IMR-90 (cell line): Measurements from ENCODE around the gene ELOB. TPM values are rescaled to one million over a fixed set of nuclear protein-coding genes. Genes with fewer than 3 reads are reported as not detected.

ENCODE experiments used
- ATAC-seq: fragments of 200-7000 bp; cut with Tn5 transposase; 2 replicates; pipeline ENCODE4 v1.9.1; 2020; ENCODE audit warnings: low read depth, mild to moderate bottlenecking, moderate library complexity
- BruUV-seq: library from RNA; stranded (reverse); fragments of 400-500 nt; replicated peaks from 2 replicates; lab custom pipeline; 2021; lab: Mats Ljungman, UMichigan
- CTCF ChIA-PET: fragments of 300-600 bp; formaldehyde crosslinking; extraction: SDS; loops from one replicate; lab custom pipeline; 2021; ENCODE audit warnings: antibody characterized with exemption; lab: Yijun Ruan, JAX
- POLR2A ChIA-PET: fragments of 300-600 bp; sonication (Branson Sonifier 250); formaldehyde crosslinking; loops from one replicate; lab custom pipeline; 2022; ENCODE audit warnings: antibody characterized with exemption; ENCODE audit not compliant: unreplicated experiment; lab: Charles Lee
- DNase-seq: peaks from one replicate; pipeline ENCODE4 v3.0.0; 2013
- H2AFZ ChIP-seq: replicated peaks from 2 replicates; pipeline ENCODE3; 2013; ENCODE audit warnings: low read length, mild to moderate bottlenecking; ENCODE audit not compliant: poor library complexity
- H2AK5ac ChIP-seq: 2 replicates; pipeline ENCODE4 v1.6.1; 2013; ENCODE audit warnings: low read depth, low read length, inconsistent platforms
- H2AK9ac ChIP-seq: replicated peaks from 2 replicates; pipeline ENCODE3; 2013; ENCODE audit warnings: mild to moderate bottlenecking, low read depth, low read length, moderate library complexity; ENCODE audit not compliant: poor library complexity
- H2BK120ac ChIP-seq: 2 replicates; pipeline ENCODE4 v1.6.1; 2013; ENCODE audit warnings: low read depth, low read length, inconsistent platforms
- H2BK15ac ChIP-seq: 3 replicates; pipeline ENCODE4 v1.6.1; 2013; ENCODE audit warnings: low read depth, low read length, inconsistent platforms
- H2BK20ac ChIP-seq: 2 replicates; pipeline ENCODE4 v1.6.1; 2013; ENCODE audit warnings: low read depth, mild to moderate bottlenecking, inconsistent platforms, low read length, moderate library complexity
- H2BK5ac ChIP-seq: 2 replicates; pipeline ENCODE4 v1.6.1; 2013; ENCODE audit warnings: mild to moderate bottlenecking, low read depth, low read length, inconsistent platforms; ENCODE audit not compliant: poor library complexity, severe bottlenecking
- H3K14ac ChIP-seq: replicated peaks from 2 replicates; pipeline ENCODE4 v1.6.1; 2013; ENCODE audit warnings: low read depth, low read length, inconsistent platforms
- H3K18ac ChIP-seq: 2 replicates; pipeline ENCODE4 v1.6.1; 2013; ENCODE audit warnings: low read depth, low read length, control low read depth
- H3K23ac ChIP-seq: 2 replicates; pipeline ENCODE4 v1.6.1; 2013; ENCODE audit warnings: low read depth, low read length, inconsistent platforms
- H3K27ac ChIP-seq: 2 replicates; pipeline ENCODE4 v1.5.1; 2013; ENCODE audit warnings: mild to moderate bottlenecking, control low read depth, low read length; ENCODE audit not compliant: insufficient read depth
- H3K27me3 ChIP-seq: 2 replicates; pipeline ENCODE4 v1.6.1; 2013; ENCODE audit warnings: low read length; ENCODE audit not compliant: control insufficient read depth, insufficient read depth
- H3K36me3 ChIP-seq: 2 replicates; pipeline ENCODE4 v1.6.1; 2013; ENCODE audit warnings: low read length, mixed read lengths; ENCODE audit not compliant: control insufficient read depth, insufficient read depth
- H3K4ac ChIP-seq: 2 replicates; pipeline ENCODE4 v1.6.1; 2013; ENCODE audit warnings: low read depth, low read length, inconsistent platforms
- H3K4me1 ChIP-seq: 2 replicates; pipeline ENCODE4 v1.6.1; 2013; ENCODE audit warnings: low read length, mixed read lengths; ENCODE audit not compliant: control insufficient read depth, insufficient read depth
- H3K4me2 ChIP-seq: 2 replicates; pipeline ENCODE4 v1.6.1; 2013; ENCODE audit warnings: low read depth, mild to moderate bottlenecking, control low read depth, low read length, moderate library complexity
- H3K4me3 ChIP-seq: 2 replicates; pipeline ENCODE4 v1.5.1; 2013; ENCODE audit warnings: low read depth, mild to moderate bottlenecking, control low read depth, low read length, moderate library complexity; ENCODE audit not compliant: insufficient read depth
- H3K56ac ChIP-seq: 2 replicates; pipeline ENCODE4 v1.6.1; 2013; ENCODE audit warnings: low read length, inconsistent platforms; ENCODE audit not compliant: insufficient read depth; ENCODE audit errors: extremely low read depth
- H3K79me1 ChIP-seq, 2 experiments: 2 replicates each; pipeline ENCODE4 v1.6.1; 2013; ENCODE audit warnings: low read length in 2 of 2, inconsistent platforms in 1 of 2, low read depth in 1 of 2
- H3K9ac ChIP-seq: 2 replicates; pipeline ENCODE4 v1.6.1; 2013; ENCODE audit warnings: low read depth, low read length, control low read depth
- H3K9me1 ChIP-seq: 2 replicates; pipeline ENCODE4 v1.6.1; 2013; ENCODE audit warnings: low read length, inconsistent platforms; ENCODE audit not compliant: insufficient read depth
- H3K9me3 ChIP-seq: 2 replicates; pipeline ENCODE4 v1.6.1; 2013; ENCODE audit warnings: low read length; ENCODE audit not compliant: control insufficient read depth, insufficient read depth
- H4K20me1 ChIP-seq: 2 replicates; pipeline ENCODE4 v1.6.1; 2013; ENCODE audit warnings: low read length, inconsistent platforms; ENCODE audit not compliant: insufficient read depth
- H4K5ac ChIP-seq: 2 replicates; pipeline ENCODE4 v1.6.1; 2013; ENCODE audit warnings: mild to moderate bottlenecking, low read depth, low read length, control low read depth
- H4K8ac ChIP-seq, 2 experiments: 2 replicates each; pipeline ENCODE4 v1.6.1; 2013; ENCODE audit warnings: low read depth in 2 of 2, low read length in 2 of 2, control low read depth in 1 of 2, inconsistent platforms in 1 of 2
- H4K91ac ChIP-seq: 2 replicates; pipeline ENCODE4 v1.6.1; 2013; ENCODE audit warnings: low read depth, low read length, inconsistent platforms; ENCODE audit not compliant: insufficient read depth
- BHLHE40 ChIP-seq: fragments of 150-350 bp; IDR thresholded peaks from 2 replicates; pipeline ENCODE4 v1.6.1; 2016; ENCODE audit warnings: mild to moderate bottlenecking, low read depth, low read length
- CEBPB ChIP-seq: IDR thresholded peaks from 2 replicates; pipeline ENCODE4 v1.6.1; 2012; ENCODE audit warnings: low read depth, low read length, improper control_type of control experiment
- CHD1 ChIP-seq: IDR thresholded peaks from 2 replicates; pipeline ENCODE4 v1.6.1; 2012; ENCODE audit warnings: low read depth, low read length, improper control_type of control experiment
- CTCF ChIP-seq: conservative IDR thresholded peaks from 2 replicates; pipeline ENCODE4 v1.5.1; 2012; ENCODE audit warnings: mild to moderate bottlenecking, low read depth, low read length, improper control_type of control experiment
- ELK1 ChIP-seq: fragments of 150-350 bp; IDR thresholded peaks from 2 replicates; pipeline ENCODE4 v1.6.1; 2016; ENCODE audit warnings: low read depth, mild to moderate bottlenecking, low read length, moderate library complexity, borderline replicate concordance
- FOS ChIP-seq: fragments of 150-350 bp; IDR thresholded peaks from 2 replicates; pipeline ENCODE4 v1.6.1; 2016; ENCODE audit warnings: low read depth, low read length
- MAFK ChIP-seq: IDR thresholded peaks from 2 replicates; pipeline ENCODE4 v1.6.1; 2012; ENCODE audit warnings: low read depth, low read length, improper control_type of control experiment
- MAZ ChIP-seq: IDR thresholded peaks from 2 replicates; pipeline ENCODE4 v1.6.1; 2012; ENCODE audit warnings: low read depth, mild to moderate bottlenecking, low read length, improper control_type of control experiment, moderate library complexity, borderline replicate concordance
- MXI1 ChIP-seq: IDR thresholded peaks from 2 replicates; pipeline ENCODE4 v1.6.1; 2012; ENCODE audit warnings: low read depth, mild to moderate bottlenecking, low read length, moderate library complexity, borderline replicate concordance
- NFE2L2 ChIP-seq: fragments of 150-350 bp; IDR thresholded peaks from 2 replicates; pipeline ENCODE4 v1.6.1; 2016; ENCODE audit warnings: low read depth, mild to moderate bottlenecking, low read length
- POLR2A ChIP-seq: IDR thresholded peaks from 2 replicates; pipeline ENCODE4 v1.6.1; 2012; ENCODE audit warnings: mild to moderate bottlenecking, low read depth, low read length
- RAD21 ChIP-seq: IDR thresholded peaks from 2 replicates; pipeline ENCODE4 v1.6.1; 2012; ENCODE audit warnings: low read length, improper control_type of control experiment
- RCOR1 ChIP-seq: IDR thresholded peaks from 2 replicates; pipeline ENCODE4 v1.6.1; 2012; ENCODE audit warnings: mild to moderate bottlenecking, low read length, improper control_type of control experiment; ENCODE audit not compliant: insufficient replicate concordance
- RFX5 ChIP-seq: IDR thresholded peaks from 2 replicates; pipeline ENCODE4 v1.8.0; 2012; ENCODE audit warnings: low read depth, mild to moderate bottlenecking, low read length, moderate library complexity
- SMC3 ChIP-seq: fragments of 150-350 bp; IDR thresholded peaks from 2 replicates; pipeline ENCODE4 v1.6.1; 2016; ENCODE audit warnings: low read depth, mild to moderate bottlenecking, antibody characterized with exemption, low read length, moderate library complexity
- USF2 ChIP-seq: fragments of 150-350 bp; IDR thresholded peaks from 2 replicates; pipeline ENCODE4 v1.6.1; 2017; ENCODE audit warnings: mild to moderate bottlenecking, antibody characterized with exemption, low read length, low read depth
- WGBS, 2 experiments: methylation state at CpG; one replicate each; pipeline versions ENCODE4 v1.1.5 to v1.1.7; 2013; ENCODE audit warnings: missing lambda C conversion rate in 2 of 2; ENCODE audit not compliant: insufficient read length in 1 of 2; ENCODE audit errors: extremely low coverage in 2 of 2; 5-methylcytosine and 5-hydroxymethylcytosine counted together
- dilution Hi-C: fragments of 300-500 bp; cut with HindIII; formaldehyde crosslinking; loops from one replicate; pipeline ENCODE4 v1.14.3; 2018; ENCODE audit warnings: low sequenced_read_pairs; ENCODE audit not compliant: unreplicated experiment
- in situ Hi-C: fragments of 300-500 bp; cut with MboI; formaldehyde crosslinking; loops from 3 replicates; pipeline ENCODE4 v1.14.3; 2019; ENCODE audit warnings: low sequenced_read_pairs, inconsistent platforms, mixed read lengths
- intact Hi-C: fragments of 100-400 bp; cut with micrococcal nuclease; formaldehyde crosslinking; loops from 2 replicates; pipeline ENCODE4 v1.10.0; 2022
- polyA plus RNA-seq, 3 experiments: library from polyadenylated mRNA; depleted of rRNA; stranded (reverse); fragments of >200 nt; gene quantifications; 2 replicates each; pipeline ENCODE4 v1.2.3, GENCODE V29; 2012; ENCODE audit warnings: low replicate concordance in 1 of 3
- total RNA-seq: library from RNA; depleted of rRNA; stranded (reverse); fragments of >200 nt; gene quantifications from 2 replicates; pipeline ENCODE4 v1.2.3, GENCODE V29; 2012

The ELOB gene
- total and polyA plus RNA-seq, 2 of the 4 experiments (the other 2 are of a cell fraction) = 442 to 5,859 TPM

- H3K4me1 ChIP-seq = peaks cover 7% of the 10 kb centered on the region
- no peak overlapping the region for H4K91ac ChIP-seq
- H2AK5ac ChIP-seq = no peak overlapping the region
- no peak overlapping the region for H2AFZ ChIP-seq
- no peak overlapping the region for H3K23ac ChIP-seq
- TF ChIP-seq RCOR1 = no peak
- TF ChIP-seq POLR2A = no peak
- no peak for TF ChIP-seq ELK1
- TF ChIP-seq MAFK = no peak
- no peak for TF ChIP-seq MAZ
- no peak for TF ChIP-seq SMC3
- no peak for TF ChIP-seq CEBPB
- TF ChIP-seq BHLHE40 = no peak
- TF ChIP-seq MXI1 = no peak
- no peak for TF ChIP-seq NFE2L2
- TF ChIP-seq CTCF = no peak
- TF ChIP-seq USF2 = no peak
- no peak for TF ChIP-seq RFX5
- TF ChIP-seq RAD21 = no peak
- TF ChIP-seq CHD1 = no peak
- no peak for TF ChIP-seq FOS
- no peaks in the 10 kb centered on the region for H3K27me3 ChIP-seq
- H4K5ac ChIP-seq = no peak overlapping the region
- in situ Hi-C loops (no loop called here), dilution Hi-C loops (no loop called here), intact Hi-C loops (no loop called here)
- H2BK5ac ChIP-seq = no peak overlapping the region
- POLR2A ChIA-PET = no interaction called here
- H4K8ac ChIP-seq = no peak overlapping the region
- H2BK120ac ChIP-seq = no peak overlapping the region
- ATAC-seq (no peak), DNase-seq (no peak)
- H3K9me1 ChIP-seq = no peaks in the 10 kb centered on the region; the same call in 1 of the 2 replicates
- H3K4ac ChIP-seq = no peak overlapping the region
- CTCF ChIA-PET = no interaction called here
- no peak overlapping the region for H3K4me3 ChIP-seq
- peaks cover 17% of the 10 kb centered on the region for H4K20me1 ChIP-seq
- H3K36me3 ChIP-seq = peaks cover 2% of the 10 kb centered on the region
- no peak overlapping the region for H2BK15ac ChIP-seq
- H2BK20ac ChIP-seq = no peak overlapping the region
- H3K56ac ChIP-seq = no peak overlapping the region
- H3K18ac ChIP-seq = no peak overlapping the region
- H3K9ac ChIP-seq = no peak overlapping the region
- H2AK9ac ChIP-seq = no peak overlapping the region
- peaks cover 2% of the 10 kb centered on the region; the same call in 1 of the 2 replicates for H3K9me3 ChIP-seq
- H3K79me1 ChIP-seq = peaks cover 11 to 20% of the 10 kb centered on the region in 2 experiments
- 95% methylated on average over 3 of the region's 5 CpGs; no CpG with 5 or more reads in 1 of the 2 experiments for WGBS, 2 experiments
- no TSS peak for BruUV-seq
- H3K27ac ChIP-seq = no peak overlapping the region
- H3K4me2 ChIP-seq = no peak overlapping the region
- H3K14ac ChIP-seq = no peak overlapping the region
Observed at GRCh38 chr16:2749476-2749875, 27.6 kb downstream of the ELOB start.
